C4-2B (cell line): ENCODE results near the gene C20orf144.
"Not testable (repeated sequence)": the region's sequence is repeated elsewhere in the genome, so short reads cannot be mapped to it uniquely, and the experiment has no call there.

Experiments used
- ZFX ChIP-seq: fragments of 450-650 bp; IDR thresholded peaks from 2 replicates; pipeline ENCODE4 v1.6.1; 2017
- TF ChIP-seq, protein P1 (sequence below): fragments of 450-650 bp; conservative IDR thresholded peaks from 2 replicates; pipeline ENCODE4 v1.5.1; 2017; ENCODE audit warnings: mild to moderate bottlenecking

DNA sequence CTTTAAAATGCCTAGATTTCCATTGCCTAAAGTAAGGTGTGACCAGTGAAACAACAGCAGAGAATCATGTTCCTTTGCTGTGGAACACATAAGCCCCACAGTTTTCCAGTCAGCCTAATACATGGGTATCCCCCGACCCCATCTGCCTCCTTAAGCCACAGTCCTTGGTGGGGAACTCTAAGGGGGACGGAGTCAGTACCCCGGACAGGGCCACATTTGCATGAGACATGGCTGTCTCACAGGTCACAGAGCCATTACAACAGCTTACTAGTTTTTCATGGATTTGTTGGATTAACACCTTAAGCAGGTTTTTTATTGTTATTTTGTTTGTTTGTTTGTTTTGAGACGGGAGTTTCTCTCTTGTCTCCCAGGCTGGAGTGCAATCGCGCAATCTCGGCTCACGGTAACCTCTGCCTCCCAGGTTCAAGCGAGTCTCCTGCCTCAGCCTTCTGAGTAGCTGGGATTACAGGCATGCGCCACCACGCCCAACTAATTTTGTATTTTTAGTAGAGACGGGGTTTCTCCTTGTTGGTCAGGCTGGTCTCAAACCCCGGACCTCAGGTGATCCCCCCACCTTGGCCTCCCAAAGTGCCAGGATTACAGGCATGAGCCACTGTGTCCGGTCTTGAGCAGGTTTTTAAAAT lies 15.0 kb upstream of the C20orf144 start:
- TF ChIP-seq, protein P1, sequence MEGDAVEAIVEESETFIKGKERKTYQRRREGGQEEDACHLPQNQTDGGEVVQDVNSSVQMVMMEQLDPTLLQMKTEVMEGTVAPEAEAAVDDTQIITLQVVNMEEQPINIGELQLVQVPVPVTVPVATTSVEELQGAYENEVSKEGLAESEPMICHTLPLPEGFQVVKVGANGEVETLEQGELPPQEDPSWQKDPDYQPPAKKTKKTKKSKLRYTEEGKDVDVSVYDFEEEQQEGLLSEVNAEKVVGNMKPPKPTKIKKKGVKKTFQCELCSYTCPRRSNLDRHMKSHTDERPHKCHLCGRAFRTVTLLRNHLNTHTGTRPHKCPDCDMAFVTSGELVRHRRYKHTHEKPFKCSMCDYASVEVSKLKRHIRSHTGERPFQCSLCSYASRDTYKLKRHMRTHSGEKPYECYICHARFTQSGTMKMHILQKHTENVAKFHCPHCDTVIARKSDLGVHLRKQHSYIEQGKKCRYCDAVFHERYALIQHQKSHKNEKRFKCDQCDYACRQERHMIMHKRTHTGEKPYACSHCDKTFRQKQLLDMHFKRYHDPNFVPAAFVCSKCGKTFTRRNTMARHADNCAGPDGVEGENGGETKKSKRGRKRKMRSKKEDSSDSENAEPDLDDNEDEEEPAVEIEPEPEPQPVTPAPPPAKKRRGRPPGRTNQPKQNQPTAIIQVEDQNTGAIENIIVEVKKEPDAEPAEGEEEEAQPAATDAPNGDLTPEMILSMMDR = not testable (repeated sequence)
- not testable (repeated sequence) for TF ChIP-seq ZFX
